CD4-positive, CD25-positive, alpha-beta regulatory T cell (primary cell): ENCODE data around the gene IFT80. TPM values are rescaled to one million over a fixed set of nuclear protein-coding genes. Genes with fewer than 3 reads are reported as not detected.

ENCODE experiments used
- ATAC-seq, 2 donors: fragments of 150-1000 bp; cut with Tn5 transposase; one replicate each; pipeline ENCODE4 v1.10.0; 2021; ENCODE audit warnings: low read depth in 2 of 2, moderate number of reproducible peaks in 2 of 2, moderate library complexity in 1 of 2
- DNase-seq, 3 donors: peaks; one replicate each; pipeline versions ENCODE4 v3.0.0 to v3.0.0-alpha.2; 2012 to 2022; ENCODE audit warnings: mixed read lengths in 1 of 3
- H3K27ac ChIP-seq: one replicate; pipeline ENCODE4 v1.7.0; 2013; ENCODE audit warnings: mild to moderate bottlenecking, low read length; ENCODE audit not compliant: insufficient read depth, poor library complexity, severe bottlenecking
- H3K27me3 ChIP-seq: one replicate; pipeline ENCODE4 v1.7.0; 2013; ENCODE audit warnings: low read length; ENCODE audit not compliant: control insufficient read depth, insufficient read depth
- H3K36me3 ChIP-seq: one replicate; pipeline ENCODE4 v1.7.0; 2013; ENCODE audit warnings: mild to moderate bottlenecking, low read length, moderate library complexity; ENCODE audit not compliant: control insufficient read depth, insufficient read depth
- H3K4me1 ChIP-seq: 2 replicates; pipeline ENCODE4 v1.7.0; 2013; ENCODE audit warnings: mild to moderate bottlenecking, low read length; ENCODE audit not compliant: insufficient read depth, control insufficient read depth, poor library complexity, severe bottlenecking
- H3K4me3 ChIP-seq: one replicate; pipeline ENCODE4 v1.7.0; 2013; ENCODE audit warnings: low read depth, mild to moderate bottlenecking, low read length, moderate library complexity
- H3K9me3 ChIP-seq, 2 experiments: 1 replicate in 1 of 2; 2 replicates in 1 of 2; pipeline ENCODE4 v1.7.0; 2013; ENCODE audit warnings: low read length in 2 of 2, mild to moderate bottlenecking in 1 of 2, moderate library complexity in 1 of 2; ENCODE audit not compliant: control insufficient read depth in 2 of 2
- H3K27ac Mint-ChIP-seq, 3 donors: one replicate each; pipeline ENCODE4 v1.8.0; 2020 to 2022; ENCODE audit warnings: mild to moderate bottlenecking in 3 of 3, mixed read lengths in 3 of 3, moderate library complexity in 2 of 3
- H3K27me3 Mint-ChIP-seq: one replicate; pipeline ENCODE4 v1.8.0; 2022; ENCODE audit warnings: mild to moderate bottlenecking, mixed read lengths
- H3K36me3 Mint-ChIP-seq: one replicate; pipeline ENCODE4 v1.8.0; 2020; ENCODE audit warnings: mixed read lengths
- H3K4me1 Mint-ChIP-seq, 4 donors: one replicate each; pipeline ENCODE4 v1.8.0; 2020 to 2022; ENCODE audit warnings: mixed read lengths in 4 of 4, mild to moderate bottlenecking in 1 of 4
- H3K4me3 Mint-ChIP-seq, 4 donors: one replicate each; pipeline ENCODE4 v1.8.0; 2020 to 2022; ENCODE audit warnings: mild to moderate bottlenecking in 4 of 4, mixed read lengths in 4 of 4, moderate library complexity in 3 of 4
- H3K9me3 Mint-ChIP-seq, 7 donors: one replicate each; pipeline ENCODE4 v1.8.0; 2020 to 2022; ENCODE audit warnings: mixed read lengths in 7 of 7, mild to moderate bottlenecking in 3 of 7, moderate library complexity in 2 of 7
- polyA plus RNA-seq, 4 donors: library from polyadenylated mRNA; unstranded; fragments of 300-500 nt; fragmentation: Illumina TruSeq; gene quantifications; one replicate each; pipeline ENCODE4 v1.2.3, GENCODE V29; 2021
- total RNA-seq: library from RNA; stranded (reverse); gene quantifications from one replicate; pipeline ENCODE4 v1.2.3, GENCODE V29; 2022

The IFT80 gene
- total and polyA plus RNA-seq, 5 donors from 2014 or later: 3.0 to 35.7 (median 6.3) TPM

- Mint-ChIP-seq H3K27me3 (peaks cover 69% of the 10 kb centered on the region), H3K4me3 (no peak overlapping the region)
These were observed 181.3 kb downstream of the IFT80 start for GRCh38 chr3:160217675-160218074.

GRCh38 chr3:160213191-160213590 is 185.8 kb downstream of the IFT80 start:
- H3K9me3 ChIP-seq: no peaks in the 10 kb centered on the region

More at GRCh38 chr3:160217675-160218074, 181.3 kb downstream of the IFT80 start:
- Histone ChIP-seq H3K4me1 (no peaks in the 10 kb centered on the region), H3K36me3 (no peaks in the 10 kb centered on the region), H3K27me3 (peaks cover 39% of the 10 kb centered on the region), H3K4me3 (no peak overlapping the region), H3K27ac (no peak overlapping the region), H3K9me3 (no peaks in the 10 kb centered on the region)
- Mint-ChIP-seq H3K36me3 (no peaks in the 10 kb centered on the region), H3K4me1 (peaks cover 0 to 3% (median 0%) of the 10 kb centered on the region in 4 donors), H3K27ac (no peak overlapping the region), H3K9me3 (no peaks in the 10 kb centered on the region)
- DNase-seq (no peak), ATAC-seq (no peak)

GRCh38 chr3:160210799-160211221 is 188.2 kb downstream of the IFT80 start:
- no peaks in the 10 kb centered on the region for H3K9me3 Mint-ChIP-seq
- DNase-seq: no peak
- Histone ChIP-seq H3K27me3 (peaks cover 20% of the 10 kb centered on the region), H3K36me3 (no peaks in the 10 kb centered on the region), H3K4me1 (no peaks in the 10 kb centered on the region), H3K27ac (no peak overlapping the region), H3K9me3 (no peaks in the 10 kb centered on the region), H3K4me3 (no peak overlapping the region)
- H3K4me3 Mint-ChIP-seq: no peak overlapping the region
- no peak for ATAC-seq
- H3K27me3 Mint-ChIP-seq: peaks cover 33% of the 10 kb centered on the region
- peaks cover 0 to 4% (median 0%) of the 10 kb centered on the region in 4 donors for H3K4me1 Mint-ChIP-seq
- H3K27ac Mint-ChIP-seq: no peak overlapping the region
- no peaks in the 10 kb centered on the region for H3K36me3 Mint-ChIP-seq

More at GRCh38 chr3:160213191-160213590, 185.8 kb downstream of the IFT80 start:
- Mint-ChIP-seq H3K27ac (no peak overlapping the region), H3K9me3 (no peaks in the 10 kb centered on the region), H3K27me3 (peaks cover 48% of the 10 kb centered on the region), H3K4me3 (no peak overlapping the region), H3K4me1 (peaks cover 0 to 4% (median 0%) of the 10 kb centered on the region in 4 donors), H3K36me3 (no peaks in the 10 kb centered on the region)
- Histone ChIP-seq H3K27me3 (peaks cover 23% of the 10 kb centered on the region), H3K27ac (no peak overlapping the region), H3K4me3 (no peak overlapping the region), H3K4me1 (no peaks in the 10 kb centered on the region), H3K36me3 (no peaks in the 10 kb centered on the region)
- no peak for DNase-seq
- ATAC-seq: no peak

- Histone ChIP-seq H3K4me1 (no peaks in the 10 kb centered on the region), H3K4me3 (no peak overlapping the region), H3K36me3 (no peaks in the 10 kb centered on the region), H3K27ac (no peak overlapping the region), H3K27me3 (peaks cover 19% of the 10 kb centered on the region), H3K9me3 (no peaks in the 10 kb centered on the region)
- Mint-ChIP-seq H3K9me3 (no peaks in the 10 kb centered on the region), H3K27ac (no peak overlapping the region), H3K4me3 (no peak overlapping the region), H3K4me1 (peaks cover 0 to 4% (median 0%) of the 10 kb centered on the region in 4 donors), H3K36me3 (no peaks in the 10 kb centered on the region), H3K27me3 (peaks cover 33% of the 10 kb centered on the region)
- no peak for DNase-seq
- ATAC-seq: no peak
These were observed 188.7 kb downstream of the IFT80 start for GRCh38 chr3:160210341-160210740.

Other genes with a start within 250 kb of the IFT80 start
- 0.15 TPM for gene C3orf80, start 173.8 kb downstream of the IFT80 start, total RNA-seq
- gene C3orf80, start 173.8 kb downstream of the IFT80 start, polyA plus RNA-seq: not detected
- gene SMC4, start 425 bp upstream of the IFT80 start, total RNA-seq: 153 TPM
- 10 to 100 TPM; 48.4 to 96.9 (median 53.7) TPM for gene SMC4, start 425 bp upstream of the IFT80 start, polyA plus RNA-seq
- 34.0 TPM for gene TRIM59, start 50.6 kb upstream of the IFT80 start, total RNA-seq
- 10 to 100 TPM; 50.5 to 67.9 (median 55.5) TPM for gene TRIM59, start 50.6 kb upstream of the IFT80 start, polyA plus RNA-seq
- 55.2 TPM for gene KPNA4, start 166.3 kb upstream of the IFT80 start, total RNA-seq
- 1 to 10 TPM; 6.9 to 9.5 (median 8.2) TPM for gene KPNA4, start 166.3 kb upstream of the IFT80 start, polyA plus RNA-seq